Stimulated activated CD8-positive, alpha-beta memory T cell treated with anti-CD3 and anti-CD28 coated beads, Interleukin-15, amount 100 ng/mL, for 24 hours (primary cell): ENCODE results near the gene TJP3.

Experiments used
- DNase-seq: peaks from one replicate; pipeline ENCODE4 v3.0.0-alpha.2; 2020; ENCODE audit warnings: low read depth

The TJP3 gene

DNA sequence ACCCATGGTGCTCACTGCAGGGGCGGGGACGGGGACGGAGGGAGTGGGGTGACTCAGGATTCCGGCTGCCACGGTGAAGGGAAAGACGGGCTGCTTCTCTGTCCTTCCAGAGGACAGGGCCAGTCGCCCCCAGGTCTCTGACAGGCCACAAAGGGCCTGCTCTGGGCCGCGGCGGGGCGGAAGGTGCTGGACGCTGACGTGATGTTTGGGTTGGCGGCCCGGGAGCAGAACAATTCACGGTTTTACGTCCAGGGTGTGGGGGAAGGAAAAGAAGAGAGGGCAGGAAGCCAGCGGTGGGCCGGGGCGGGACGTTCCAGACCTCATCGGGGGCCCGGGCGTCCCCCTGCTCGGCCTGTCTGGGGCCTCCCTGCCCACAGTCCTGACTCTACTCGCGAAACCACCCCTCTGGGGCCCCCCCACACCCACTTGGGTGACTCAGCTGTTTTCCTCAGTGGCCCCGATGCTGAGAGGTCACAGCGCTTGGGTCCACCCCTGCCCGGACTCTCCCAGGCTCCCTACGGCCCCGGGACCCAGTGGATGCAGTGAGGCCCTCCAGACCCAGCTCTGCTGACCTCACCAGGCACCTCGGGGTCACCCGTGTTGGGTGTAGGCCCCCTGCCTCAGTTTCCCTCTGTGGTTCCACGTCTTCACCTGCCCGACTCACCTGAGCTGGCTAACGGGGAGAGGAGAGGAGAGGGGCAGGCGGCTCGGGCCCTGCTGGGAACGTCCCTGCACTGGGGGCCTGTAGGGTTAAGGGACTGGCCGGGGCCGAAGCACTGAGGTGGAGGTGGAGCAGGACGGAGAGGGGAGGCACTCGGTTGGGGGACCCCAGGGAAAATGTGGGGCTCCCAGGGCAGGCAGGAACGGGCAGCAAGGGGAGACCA is 37.1 kb upstream of the TJP3 start:
- peak; percentile 13 for DNase-seq

DNA sequence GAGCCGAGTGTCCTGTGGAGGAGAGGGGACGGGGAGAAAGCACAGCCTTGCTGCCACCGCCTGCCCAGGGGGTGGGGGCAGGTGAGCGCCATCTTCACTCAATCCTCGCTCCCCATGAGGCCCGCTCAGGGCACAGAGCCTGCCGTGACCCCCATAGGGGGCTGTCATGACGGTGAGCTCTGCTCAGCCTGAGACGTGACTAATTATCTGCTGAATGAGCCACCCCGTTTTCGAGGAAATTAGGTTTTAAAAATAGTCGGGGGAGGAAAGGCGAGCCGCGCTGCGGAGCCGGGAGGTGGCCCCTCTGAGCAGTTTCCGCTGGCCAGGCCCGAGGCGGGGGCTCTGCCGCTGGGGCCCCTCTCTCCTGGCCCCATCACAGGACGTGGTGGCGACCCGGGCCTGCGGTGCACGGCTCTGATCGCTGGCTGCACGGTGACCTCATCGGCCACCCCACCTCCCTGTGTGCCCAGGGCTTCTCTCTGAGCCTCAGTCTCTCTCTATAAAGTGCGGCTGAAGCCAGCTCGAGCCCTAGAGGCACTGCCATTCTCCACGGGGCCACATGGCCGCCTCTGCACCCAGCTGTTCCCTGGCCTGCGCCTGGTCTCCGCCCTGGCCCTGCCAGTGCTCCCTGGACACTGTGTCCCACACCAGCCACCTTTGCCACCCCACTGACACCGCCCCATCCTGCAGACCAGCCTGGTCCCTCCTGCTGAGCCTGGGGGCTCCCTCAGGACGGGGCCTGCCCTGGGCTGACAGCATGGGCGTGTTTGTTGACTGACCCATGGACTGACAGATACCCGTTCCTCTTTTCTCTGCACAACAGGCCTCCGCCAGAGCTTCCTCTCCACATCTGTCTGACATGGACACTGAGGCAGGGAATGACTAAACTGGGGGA is 36.3 kb upstream of the TJP3 start:
- no peak for DNase-seq

DNA sequence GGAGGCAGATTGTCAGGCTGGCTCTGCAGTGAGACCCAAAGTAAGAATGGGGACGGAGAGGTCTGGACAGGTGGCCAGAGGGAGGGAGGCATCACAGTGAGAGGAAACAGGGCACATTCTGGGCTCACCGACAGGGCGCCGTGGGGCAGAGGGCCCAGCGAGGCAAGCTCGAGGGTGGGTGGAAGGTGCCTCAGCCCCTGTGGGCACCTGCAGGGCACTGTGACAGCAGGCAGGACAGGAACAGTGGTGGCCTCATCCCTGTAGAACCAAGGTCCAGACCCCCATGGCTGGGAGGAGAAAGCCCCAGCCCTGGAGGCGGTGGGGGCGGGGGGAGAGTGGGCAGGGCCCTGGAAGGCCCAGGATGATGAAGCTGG is 35.6 kb upstream of the TJP3 start:
- DNase-seq, result no peak

- no peak for DNase-seq
Observed at GRCh38 chr19:3672993-3673392, 35.2 kb upstream of the TJP3 start.

DNA sequence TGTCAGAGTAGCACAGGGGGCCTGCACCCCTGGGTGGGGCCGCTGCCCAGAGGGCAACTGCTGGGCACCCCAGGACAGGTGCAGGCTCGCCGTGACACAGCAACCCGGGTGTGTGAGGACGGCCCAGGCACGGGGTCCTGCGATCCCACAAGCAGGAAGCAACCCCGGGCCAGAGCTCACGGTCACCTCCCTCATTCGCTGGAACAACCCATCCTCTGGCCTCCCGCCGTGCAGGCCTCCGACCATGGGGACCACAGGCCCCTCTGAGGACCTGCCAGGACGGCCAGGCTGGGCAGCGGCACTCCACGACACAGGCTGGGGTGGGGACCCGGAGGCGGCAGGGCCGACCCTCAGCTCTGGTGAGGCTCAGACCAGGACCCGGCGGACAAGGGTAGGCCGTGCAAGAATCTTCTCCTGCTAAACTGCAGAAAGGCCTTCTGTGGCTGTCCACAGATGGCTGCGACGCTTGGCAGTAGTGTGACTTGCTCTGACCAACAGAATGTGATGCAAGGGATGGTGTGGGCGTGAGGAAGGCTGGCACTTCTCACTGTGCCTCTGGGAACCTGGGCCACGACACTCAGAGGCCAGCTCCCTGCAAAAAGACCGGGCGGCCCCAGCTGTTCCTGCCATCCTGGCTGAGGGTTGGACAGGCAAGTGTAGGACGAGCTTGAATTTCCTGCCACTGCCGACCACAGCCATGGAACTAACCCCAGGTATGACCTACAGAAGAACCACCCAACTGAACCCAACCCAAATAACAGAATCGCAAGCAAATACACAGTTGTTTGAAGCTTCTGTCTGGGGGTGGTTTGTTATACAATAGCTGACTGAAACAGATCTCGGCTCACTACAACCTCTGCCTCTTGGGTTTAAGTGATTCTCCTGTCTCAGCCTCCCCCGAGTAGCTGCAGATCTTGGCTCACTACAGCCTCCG is 34.4 kb upstream of the TJP3 start:
- no peak for DNase-seq

DNA sequence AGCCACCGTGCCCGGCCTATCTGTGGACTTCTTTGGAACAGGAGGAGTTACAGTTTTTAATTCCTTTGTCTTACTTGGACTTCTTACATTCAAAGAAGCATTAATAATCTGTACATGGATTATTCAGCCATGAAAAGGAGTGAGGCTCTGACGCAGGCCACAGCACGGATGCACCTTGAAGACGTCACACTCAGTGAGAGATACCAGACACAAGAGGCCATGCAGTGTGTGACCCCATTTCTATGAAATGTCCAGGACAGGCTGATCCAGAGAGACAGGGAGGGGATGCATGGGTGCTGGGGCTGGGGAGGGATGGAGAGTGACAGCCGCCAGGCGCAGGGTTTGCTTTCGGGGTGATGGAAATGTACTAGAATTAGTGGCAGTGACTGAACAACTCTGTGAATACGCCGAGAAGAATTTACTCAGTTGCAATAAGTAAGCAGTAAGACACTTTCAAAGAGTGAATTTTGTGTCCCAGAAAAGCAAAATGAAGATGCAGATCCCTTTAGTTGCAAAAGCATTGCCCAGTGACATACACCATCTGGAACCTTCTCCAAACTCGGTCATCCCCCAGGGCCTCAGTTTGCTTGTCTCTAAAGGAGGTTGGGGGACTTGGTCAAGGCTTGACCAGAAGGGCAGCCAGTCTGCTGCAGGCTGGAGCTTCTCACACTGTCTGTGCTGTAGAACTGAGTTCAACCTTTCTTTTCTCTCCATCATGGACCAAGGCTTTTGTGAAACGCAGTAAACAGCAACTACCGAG is 33.2 kb upstream of the TJP3 start:
- no peak for DNase-seq

DNA sequence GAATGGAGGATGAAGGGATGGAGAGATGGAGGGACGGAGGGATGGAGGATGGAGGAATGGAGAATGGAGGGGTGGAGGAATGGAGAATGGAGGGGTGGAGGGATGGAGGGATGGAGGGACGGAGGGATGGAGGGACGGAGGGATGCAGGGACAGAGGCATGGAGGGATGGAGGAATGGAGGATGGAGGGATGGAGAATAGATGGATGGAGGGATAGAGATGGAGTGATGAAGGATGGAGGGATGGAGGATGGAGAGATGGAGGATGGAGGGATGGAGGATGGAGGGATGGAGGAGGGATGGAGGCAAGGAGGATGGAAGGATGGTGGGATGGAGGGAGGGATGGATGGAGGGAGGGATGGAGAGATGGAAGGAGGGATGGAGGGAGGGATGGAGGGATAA is 30.0 kb upstream of the TJP3 start:
- DNase-seq, result no peak

DNA sequence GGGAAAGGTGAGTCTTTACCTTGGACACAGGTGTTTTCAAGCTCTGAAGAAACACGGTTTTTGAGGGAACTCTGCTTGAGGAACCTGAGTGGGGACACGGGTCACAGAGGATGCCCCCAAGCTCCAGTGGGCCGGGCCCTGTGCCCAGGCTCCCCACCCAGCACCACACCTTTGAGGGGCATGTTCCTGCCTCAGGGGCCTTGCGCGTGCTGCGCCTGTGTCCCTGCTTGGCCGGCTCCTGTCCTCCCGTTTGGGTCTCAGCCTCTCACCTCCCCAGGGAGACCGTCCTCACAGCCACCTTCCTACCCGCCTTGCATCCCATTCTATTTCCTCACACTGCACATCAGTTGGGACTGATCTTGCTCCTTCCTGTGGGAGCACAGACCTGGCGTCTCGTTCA is 29.0 kb upstream of the TJP3 start:
- DNase-seq, result no peak

GRCh38 chr19:3679581-3679980 is 28.6 kb upstream of the TJP3 start:
- no peak for DNase-seq

DNA sequence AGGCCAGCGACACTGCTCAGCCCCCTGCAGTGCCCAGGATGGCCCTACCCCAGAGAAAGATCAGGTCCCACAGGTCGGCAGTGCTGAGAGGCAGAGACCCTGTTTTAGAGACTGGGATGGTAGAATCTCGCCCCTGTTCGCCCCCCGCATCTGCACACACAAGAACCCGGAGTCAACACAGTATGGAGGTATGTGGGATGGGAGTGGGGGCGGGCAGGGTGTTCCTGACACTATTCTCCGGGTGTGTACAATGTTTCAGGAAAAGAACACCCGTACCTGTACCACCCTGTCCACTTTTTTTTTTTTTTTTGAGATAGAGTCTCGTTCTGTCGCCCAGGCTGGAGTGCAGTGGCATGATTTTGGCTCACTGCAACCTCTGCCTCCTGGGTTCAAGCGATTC is 27.2 kb upstream of the TJP3 start:
- no peak for DNase-seq

DNA sequence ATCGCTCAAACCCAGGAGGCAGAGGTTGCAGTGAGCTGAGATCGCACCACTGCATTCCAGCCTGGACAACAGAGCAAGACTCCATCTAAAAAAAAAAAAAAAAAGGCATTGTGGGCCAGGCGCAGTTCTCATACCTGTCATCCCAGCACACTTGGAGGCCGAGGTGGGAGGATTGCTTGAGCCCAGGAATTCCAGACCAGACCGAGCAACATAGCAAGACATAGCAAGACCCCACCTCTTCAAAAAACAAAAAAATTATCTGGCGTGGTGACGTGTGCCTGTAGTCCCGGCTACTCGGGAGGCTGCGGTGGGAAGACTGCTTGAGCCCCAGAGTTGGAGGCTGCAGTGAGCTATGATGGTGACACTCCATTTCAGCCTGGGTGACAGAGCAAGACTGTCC is 25.9 kb upstream of the TJP3 start:
- no peak for DNase-seq

DNA sequence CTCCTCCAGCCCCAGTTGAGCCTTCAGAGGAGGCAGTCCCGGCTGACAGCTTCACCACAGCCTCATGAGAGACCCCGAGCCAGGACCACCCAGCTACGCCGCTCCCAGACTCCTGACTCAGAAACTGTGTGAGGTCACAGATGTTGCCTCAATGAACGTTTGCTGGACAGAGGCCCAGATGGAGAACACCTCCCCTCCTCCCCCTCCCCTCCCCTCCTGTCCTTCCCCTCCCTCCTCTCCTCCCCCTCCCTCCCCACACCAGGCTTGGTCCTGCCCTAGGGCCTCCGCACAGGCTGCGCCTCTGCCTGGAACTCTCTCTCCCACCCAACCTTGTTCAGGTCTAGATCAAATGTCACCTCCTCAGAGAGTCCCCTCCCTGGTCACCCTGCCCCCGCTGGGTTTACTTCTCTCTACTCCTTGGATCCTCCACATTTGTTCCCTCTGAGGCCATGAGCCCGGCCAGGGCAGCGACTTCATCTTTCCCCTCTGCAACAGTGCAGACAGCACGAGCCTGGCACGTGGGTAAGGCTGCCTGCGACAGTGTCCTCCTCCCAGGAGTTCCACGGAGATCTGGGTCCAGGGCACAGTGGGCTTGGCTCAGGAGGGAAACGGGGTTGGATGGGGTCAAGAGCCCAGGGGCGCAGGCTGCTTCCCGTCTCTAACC is 25.3 kb upstream of the TJP3 start:
- no peak for DNase-seq

DNA sequence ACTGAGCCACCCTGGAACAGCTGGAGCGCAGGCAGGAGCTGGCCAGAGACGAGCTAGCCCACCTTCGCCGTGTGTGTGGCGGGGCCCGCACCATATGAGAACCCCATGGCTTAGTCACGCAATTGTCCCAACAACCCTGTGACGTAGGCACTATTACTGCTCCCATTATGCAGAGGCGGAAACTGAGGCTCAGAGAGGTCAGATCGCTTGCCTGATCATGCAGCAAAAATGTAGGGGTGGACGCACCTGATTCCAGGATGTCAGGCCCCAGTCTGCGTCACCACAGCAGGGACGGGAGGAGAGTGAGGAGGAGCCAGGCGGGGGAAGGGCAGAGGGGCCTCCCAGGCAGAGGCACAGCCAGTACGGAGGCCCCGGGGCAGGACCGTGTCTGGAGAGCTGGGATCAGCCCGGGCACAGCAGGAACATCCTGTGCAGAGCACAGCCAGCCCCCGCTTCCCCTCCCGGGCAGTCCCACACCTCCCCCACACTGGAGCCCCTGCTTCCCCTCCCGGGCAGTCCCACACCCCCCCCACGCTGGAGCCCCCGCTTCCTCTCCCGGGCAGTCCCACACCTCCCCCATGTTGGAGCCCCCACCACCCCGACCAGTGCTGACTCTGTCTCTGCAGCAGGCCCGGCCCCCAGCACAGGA is 24.7 kb upstream of the TJP3 start:
- no peak for DNase-seq

DNA sequence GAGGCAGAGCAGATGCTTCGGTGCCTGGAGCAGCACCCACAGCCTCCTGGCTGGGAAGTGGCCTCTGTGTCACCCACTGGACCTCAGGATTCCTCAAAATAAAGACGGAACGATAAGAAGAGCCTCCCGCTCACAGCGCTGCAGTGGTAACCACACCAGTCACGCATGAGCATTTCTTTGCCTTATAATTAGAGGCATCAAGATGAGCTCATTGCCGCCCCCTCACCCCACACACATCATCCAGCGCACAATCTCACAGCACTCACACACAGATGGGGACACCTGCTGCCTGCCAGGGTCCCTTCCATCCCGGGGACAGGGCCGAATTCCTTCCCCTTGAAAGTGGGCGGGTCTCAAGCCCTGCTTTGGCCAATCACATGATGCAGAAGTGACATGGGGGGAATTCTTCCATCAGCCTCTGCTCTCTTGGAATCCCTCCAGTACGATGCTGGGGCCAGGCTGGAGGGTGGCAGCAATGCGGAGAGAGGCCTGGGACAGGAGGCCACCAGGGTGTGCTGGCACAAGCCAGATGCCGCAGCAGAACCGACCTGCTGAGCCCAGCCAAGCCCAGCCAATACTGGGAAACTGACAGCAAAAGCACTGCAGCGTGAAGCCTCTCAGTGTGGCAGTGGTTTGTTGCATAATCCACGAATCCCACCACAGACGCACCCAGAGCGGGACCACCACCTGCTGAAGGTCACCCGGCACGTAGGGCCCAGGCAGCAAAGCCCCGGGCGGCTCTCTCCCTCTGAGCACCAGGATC is 23.9 kb upstream of the TJP3 start:
- DNase-seq, result no peak

DNA sequence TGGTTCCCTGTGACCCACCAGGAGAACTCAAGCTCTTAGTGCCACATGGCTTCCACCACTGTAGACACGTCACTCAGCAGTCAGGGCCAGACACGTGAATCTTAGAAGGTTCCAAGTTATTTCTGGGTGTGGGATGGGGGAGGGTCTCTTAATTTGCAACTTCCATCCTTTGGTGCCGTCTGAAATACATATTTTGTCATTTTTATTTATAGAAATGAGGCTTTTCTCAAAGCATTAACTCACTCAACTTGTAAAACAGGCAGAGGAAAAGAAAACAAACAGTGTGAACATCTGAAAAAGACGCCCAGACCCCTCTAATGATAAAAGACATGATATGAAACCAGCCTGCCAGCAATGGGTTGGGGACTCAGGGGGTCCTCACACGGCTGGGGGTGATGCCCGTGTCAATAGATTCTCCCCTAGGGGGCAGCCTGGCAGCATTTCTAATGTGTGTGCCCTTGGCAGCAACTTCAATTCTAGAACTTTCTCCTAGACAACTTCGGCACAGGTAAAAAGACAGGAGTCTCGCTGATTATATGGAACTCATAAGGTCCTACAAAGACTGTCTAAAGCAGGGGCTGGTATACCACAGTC is 23.3 kb upstream of the TJP3 start:
- no peak for DNase-seq

DNA sequence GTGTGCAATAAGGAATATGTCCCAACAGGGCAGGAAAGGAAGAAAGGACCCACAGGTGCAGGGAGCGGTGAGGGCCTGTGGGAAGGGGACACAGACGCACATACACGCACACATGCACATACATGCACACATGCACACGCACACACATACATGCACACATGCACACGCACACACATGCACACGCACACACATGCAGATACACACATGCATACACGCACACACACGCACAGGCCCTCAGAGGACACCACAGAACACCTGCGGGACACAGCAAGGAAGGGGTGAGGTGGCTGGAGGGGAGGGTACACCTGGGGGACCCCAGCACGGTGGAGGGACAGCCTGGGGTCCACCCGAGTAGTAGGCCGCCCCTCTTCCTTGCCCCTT is 20.8 kb upstream of the TJP3 start:
- no peak for DNase-seq

GRCh38 chr19:3687774-3688706 is 20.1 kb upstream of the TJP3 start:
- peak; percentile 15 for DNase-seq
